ENCODE measurements around the gene FAF1. TPM values are rescaled to one million over a fixed set of nuclear protein-coding genes. Genes with fewer than 3 reads are reported as not detected.

FAF1 gene
- total RNA-seq, 2 experiments from 2014 or later = 43.5 to 44.0 TPM

GRCh38 chr1:50393522-50394120 lies 566.4 kb downstream of the FAF1 start:
- POLR2A ChIA-PET = no interaction called here
- TF ChIP-seq CTCF (IDR thresholded peaks at IDR 0.05) = no peak
- Mint-ChIP-seq H3K36me3 (ENCODE audit: low read depth) (no peaks in the 10 kb centered on the region), H3K27me3 (peaks cover 55% of the 10 kb centered on the region), H3K4me3 (no peak overlapping the region), H3K9me3 (no peaks in the 10 kb centered on the region), H3K27ac (no peak overlapping the region), H3K4me1 (ENCODE audit: low read depth) (no peaks in the 10 kb centered on the region)
- Histone ChIP-seq H3K4me3 (ENCODE audit: low read length) (no peak overlapping the region), H3K9me3 (ENCODE audit: control insufficient read depth in 1 of 2, insufficient read depth in 1 of 2, low read length in 2 of 2) (peaks cover 3 to 4% of the 10 kb centered on the region in 2 experiments), H3K27ac (ENCODE audit: low read depth in 1 of 2, low read length in 2 of 2) (no peak overlapping the region), H3K36me3 (ENCODE audit: insufficient read depth, low read length) (no peaks in the 10 kb centered on the region), H3K4me1 (ENCODE audit: insufficient read depth, low read length) (no peaks in the 10 kb centered on the region), H3K27me3 (ENCODE audit: control insufficient read depth in 1 of 2, insufficient read depth in 2 of 2, low read length in 2 of 2) (peaks cover 2 to 3% of the 10 kb centered on the region in 2 experiments)
- intact Hi-C loops (cut with DNase I, micrococcal nuclease) = no loop called here
- DNase-seq = no peak
- CTCF ChIA-PET = no interaction called here
- ATAC-seq (ENCODE audit: poor library complexity) = no peak

Other genes starting within 250 kb of the FAF1 start
- 1 to 10 TPM; 4.3 to 4.9 TPM for gene CDKN2C, start 10.0 kb upstream of the FAF1 start, total RNA-seq
- not detected for gene C1orf185, start 142.0 kb upstream of the FAF1 start, total RNA-seq